Stimulated activated CD8-positive, alpha-beta memory T cell treated with anti-CD3 and anti-CD28 coated beads, Interleukin-15, amount 100 ng/mL, for 48 hours (primary cell): ENCODE measurements around the gene MYBPH.

Experiments used
- DNase-seq, 2 donors: peaks; one replicate each; pipeline ENCODE4 v3.0.0-alpha.2; 2020; ENCODE audit warnings: low read depth in 2 of 2

MYBPH gene

GRCh38 chr1:203200916-203201315 is 25.3 kb upstream of the MYBPH start:
- no peak for DNase-seq

DNA sequence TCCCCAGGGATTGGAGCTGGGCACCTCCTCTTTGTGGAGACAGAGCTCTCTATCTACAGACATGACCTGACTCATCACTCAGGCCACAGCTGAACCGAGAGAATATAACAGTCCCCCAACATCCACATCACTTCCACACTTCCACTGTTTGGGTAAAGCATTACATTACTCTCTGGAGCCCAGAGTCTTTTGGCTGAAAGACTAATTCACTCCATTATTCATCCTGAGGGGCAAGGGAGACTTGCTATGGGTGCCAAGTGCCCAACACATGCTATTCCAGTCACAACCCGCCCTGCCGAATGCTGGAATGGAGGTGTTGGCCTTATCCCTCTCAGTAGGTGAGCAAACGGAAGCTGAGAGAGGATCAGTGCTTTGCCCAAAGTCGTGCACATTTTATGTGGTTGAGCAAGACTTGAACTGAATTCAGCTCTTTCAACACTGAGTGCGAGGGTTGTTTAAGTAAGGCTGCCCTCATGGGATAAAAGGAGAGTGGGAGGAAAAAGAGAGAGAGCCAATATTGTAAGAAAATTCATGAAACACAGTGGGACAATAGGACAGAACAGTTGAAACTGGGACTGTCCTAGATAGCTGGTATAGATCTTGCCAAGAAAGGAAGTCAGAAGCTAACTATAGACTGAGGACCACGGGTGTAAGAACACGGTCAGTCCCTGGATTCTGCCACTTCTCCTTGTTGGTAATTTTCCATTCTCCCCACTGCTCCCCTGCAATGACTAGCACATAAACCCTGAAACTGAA is 24.4 kb upstream of the MYBPH start:
- no peak for DNase-seq

- no peak for DNase-seq
These were observed 23.8 kb upstream of the MYBPH start for GRCh38 chr1:203199481-203199815.

GRCh38 chr1:203199002-203199401 is 23.4 kb upstream of the MYBPH start:
- DNase-seq, result no peak

- DNase-seq, result no peak
These were observed 22.0 kb upstream of the MYBPH start for GRCh38 chr1:203197625-203198024.

DNA sequence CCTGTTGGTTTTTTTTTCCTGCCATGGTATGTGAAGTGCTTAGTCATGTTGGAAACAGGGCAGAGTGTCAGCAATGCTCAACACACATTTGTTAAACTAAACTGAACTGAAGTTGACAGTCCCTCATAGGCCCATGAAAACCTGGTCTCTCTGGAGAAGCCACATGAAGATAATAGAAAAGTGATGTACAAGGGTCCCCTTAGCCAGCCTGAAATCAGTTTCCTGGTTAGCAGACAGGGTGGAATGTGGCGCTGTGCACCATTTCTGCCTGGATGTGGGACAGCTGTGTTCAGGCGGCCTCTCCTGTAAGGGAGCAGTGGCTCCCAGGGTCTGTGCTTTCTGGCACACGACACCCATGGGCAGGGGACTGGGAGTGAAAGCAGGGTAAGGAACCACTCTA is 20.7 kb upstream of the MYBPH start:
- no peak for DNase-seq

DNA sequence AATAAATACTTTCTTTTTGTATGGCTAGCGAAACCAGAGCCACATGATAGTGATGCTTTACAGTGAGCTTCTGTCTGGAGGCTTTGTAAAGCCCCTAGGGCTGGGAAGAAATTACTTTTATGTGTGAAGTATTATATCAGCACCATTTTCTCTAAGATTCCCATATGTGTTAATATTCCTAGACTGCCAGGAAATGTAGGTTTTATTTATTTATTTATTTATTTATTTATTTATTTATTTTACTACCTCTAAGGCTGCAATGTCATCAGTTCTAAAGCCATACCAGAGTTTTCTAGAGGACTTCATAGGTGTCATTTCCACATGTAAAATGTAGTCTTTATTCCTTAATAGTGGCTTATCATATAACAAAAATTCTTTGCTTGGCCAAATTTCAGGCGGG is 15.3 kb upstream of the MYBPH start:
- no peak for DNase-seq

GRCh38 chr1:203189951-203190352 is 14.3 kb upstream of the MYBPH start:
- DNase-seq, result no peak

DNA sequence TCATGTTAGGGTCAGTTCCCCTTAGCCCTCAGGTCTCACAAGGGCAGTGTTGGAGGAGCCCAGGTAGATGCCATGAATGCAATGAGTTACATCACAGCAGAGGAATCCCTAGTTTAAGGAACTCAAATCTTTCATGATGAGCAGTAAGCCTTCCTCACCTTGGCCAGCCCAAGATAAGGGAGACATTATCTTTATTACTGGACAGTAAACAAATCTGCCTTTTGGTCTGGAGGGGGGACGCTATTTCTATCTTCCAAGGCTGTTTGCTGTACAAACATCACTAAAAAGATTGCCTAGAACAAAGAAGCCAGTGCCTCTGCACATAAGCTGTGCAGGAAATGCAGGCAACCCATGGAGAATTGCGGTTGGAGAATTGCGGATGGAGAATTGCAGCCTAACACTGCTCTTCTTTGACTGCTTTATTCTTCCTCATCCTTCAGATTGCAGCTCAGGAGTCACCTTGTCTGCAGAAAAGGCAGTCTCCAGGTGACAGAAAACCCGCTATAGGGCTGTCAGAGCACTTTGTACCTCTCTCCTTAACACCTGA is 13.1 kb upstream of the MYBPH start:
- DNase-seq, result no peak

DNA sequence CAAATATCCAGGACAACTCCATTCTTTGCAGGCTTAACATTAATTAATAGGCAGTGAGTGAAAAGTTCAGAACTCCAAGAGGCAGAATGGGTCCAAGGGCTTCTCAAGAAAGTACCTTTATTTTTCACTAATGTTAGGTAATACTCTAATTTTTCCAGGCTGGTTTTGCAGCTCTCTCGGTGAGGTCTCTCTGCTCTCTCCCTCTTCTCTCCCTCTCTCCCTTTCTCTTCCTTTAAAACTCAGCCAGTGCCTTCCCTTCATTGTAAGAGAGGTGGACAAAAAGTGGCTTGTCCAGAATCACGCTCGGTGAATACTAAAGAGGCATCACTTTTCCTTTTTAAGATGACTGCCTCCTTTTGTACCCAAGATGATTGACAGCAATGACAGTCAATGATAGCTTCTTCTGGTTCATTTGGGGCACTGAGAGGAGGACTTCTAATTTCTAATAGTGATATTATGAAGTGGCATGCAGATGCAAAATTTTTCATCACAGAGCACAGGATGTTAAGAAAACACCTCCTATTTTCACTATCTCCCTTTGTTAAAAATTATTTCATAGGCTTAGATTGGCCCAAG is 12.2 kb upstream of the MYBPH start:
- no peak for DNase-seq

DNA sequence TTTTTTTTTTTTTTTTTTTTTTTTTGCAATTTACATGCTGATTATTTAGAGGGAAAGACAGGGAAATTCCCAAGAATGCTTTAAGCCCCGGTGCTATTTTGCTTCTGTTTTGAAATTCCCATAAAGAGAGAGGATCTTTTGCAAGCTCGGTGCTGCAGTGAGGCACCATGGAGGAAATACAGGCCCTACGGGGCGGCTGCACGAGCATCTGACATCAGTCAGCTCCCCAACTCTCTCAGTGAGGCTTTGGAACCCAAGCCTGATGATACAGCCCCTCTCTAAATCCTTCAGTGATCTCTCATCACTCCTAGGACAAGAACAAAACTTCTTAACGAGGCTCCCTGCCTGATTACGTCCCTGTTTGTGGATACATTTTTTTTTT is 11.7 kb upstream of the MYBPH start:
- no peak for DNase-seq

DNA sequence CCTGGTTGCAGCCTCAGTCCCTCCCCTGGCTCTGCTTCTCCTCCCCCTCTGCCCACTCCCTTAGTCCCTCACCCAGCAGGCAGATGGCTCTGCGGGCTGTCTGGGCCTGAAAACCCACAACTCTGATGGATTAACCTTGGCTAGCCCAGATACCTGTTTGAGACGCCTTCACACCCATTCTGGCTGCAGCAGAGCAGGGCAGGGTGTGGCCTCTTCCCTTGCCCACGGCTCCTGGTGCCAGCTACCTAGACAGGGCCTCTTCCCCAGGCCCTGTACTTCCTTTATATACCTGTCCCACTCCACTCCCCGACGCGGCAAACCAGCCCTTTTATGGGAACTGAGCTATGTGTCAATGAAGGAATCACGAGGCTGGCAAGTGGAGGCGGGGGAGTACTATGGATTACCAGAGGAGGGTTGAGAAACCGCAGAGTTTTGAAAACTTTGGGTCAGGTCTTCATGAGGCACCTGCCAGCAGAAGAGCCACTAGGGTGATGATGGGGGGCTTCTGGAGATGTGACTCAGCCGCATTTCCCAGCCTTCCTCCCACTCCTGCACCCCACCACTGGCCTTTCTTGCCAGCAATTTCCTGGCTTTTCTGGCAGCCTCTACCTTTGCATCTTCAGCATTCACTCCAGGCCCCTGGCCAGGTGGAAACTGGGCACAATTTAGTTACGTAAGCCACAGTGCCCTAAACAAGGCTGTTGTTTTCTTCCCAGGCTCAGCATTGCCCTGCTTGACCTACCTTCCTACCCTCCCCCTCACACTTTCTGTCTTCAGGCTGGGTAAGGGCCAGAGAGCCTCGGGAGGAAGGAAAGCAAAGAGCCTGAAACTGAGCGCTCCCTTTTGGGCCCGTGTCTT is 11.0 kb upstream of the MYBPH start, which contains the start of gene CHI3L1:
Gene CHI3L1 (minus strand): TSS at position 259 of the 858 bp plus-strand sequence. CDS start 81 bp downstream, at position 178.
- DNase-seq, result no peak

DNA sequence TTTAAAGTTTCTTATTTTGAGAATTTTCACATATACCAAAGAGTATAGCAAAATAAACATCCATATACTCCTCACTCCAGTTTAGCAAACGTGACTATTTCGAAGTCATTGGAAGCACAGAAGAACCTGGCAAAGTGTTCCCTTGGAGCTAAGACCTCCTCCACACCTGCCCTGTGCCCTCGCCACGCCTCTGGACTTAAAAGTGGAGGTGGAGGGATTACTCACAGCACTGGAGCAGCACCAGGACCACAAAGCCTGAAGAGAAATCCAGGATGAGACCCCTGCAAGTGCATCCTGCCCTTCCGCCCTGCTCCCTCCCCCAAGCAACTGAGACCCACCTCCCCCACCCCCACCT is 10.4 kb upstream of the MYBPH start:
- no peak for DNase-seq

DNA sequence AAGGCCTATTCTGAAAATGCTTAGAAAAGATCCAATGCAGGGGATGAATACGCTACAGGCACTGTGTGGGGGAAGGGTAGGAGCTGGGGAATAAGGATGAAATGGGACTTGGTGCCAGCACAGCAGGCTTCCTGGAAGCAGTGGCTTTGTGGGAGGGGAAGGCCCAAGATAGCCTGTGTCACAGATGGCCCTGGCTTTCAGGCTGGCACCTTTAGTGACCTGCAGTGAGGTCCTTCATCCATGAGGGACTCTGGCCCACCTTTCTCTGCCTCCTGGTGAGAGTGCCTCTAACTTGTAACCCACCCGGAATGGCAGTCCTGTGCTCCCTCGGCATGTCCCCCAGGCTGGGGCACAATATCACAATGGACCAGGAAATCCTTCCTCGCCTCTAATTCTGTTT is 10.0 kb upstream of the MYBPH start:
- DNase-seq, result no peak

DNA sequence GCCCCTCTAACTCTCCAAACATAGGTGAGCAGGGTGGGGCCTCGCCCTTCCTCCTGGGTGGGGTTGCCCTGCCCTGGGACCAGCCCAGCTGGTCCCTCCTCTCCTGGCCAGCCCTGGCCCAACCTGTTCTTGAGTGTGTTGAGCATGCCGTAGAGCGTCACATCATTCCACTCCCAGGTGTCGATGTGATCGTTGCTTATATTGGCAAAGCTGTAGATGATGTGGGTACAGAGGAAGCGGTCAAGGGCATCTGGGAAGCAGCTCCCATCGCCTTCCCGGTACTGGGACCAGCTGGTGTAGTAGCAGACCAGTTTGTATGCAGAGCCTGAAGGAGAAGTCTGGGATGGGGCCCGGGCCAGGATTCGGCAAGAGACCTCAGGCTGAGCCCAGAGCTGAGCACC is 9.4 kb upstream of the MYBPH start:
- DNase-seq, result no peak

- no peak for DNase-seq
These were observed 8.8 kb upstream of the MYBPH start for GRCh38 chr1:203184467-203184866.

DNA sequence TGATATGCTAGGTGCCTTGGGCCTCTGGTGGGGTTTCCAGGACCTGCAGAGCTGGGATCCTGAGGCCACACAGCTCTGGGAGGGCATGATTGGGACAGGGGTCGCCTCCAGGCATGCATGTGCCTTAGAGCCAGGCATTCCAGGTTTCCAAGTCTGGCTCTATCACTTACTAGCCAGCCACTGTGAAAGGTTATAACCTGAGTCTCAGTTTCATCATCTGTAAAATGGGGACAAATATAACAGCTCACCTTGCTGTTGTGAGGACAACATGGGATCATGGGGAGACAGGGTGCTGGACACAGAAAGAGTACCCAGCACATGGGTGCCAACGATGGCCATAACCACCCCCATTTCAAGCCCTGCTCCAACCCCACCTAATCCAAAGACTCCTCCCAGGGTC is 8.2 kb upstream of the MYBPH start:
- no peak for DNase-seq

DNA sequence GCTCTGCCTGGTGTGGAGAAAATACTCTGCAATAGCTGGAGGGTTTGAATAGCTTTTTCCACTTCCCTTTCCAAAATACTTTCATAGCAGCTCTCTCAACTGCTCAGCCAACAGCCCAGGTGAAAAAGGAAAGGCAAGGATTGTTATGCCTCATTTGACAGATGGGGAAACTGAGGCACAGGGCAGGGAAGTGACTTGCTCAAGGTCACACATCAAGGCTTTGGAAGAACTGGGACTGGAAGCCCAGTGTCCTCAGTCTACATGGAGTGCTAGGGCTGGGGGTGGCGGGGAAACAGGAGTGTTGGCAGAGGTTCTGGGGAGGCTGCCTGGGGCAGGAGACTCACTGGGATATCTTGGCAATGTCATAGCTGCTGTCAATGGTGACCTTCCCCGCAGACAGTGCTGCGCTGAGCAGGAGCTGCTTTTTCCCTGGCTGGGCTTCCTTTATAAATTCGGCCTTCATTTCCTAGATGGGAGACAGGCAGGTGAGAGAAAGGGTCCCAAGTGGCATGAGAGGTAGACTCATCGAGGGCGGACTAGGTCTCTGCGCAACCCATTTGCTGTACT is 6.8 kb upstream of the MYBPH start:
- DNase-seq, result no peak

- DNase-seq, result no peak
These were observed 6.2 kb upstream of the MYBPH start for GRCh38 chr1:203181586-203182386.

GRCh38 chr1:203180611-203181330 is 5.1 kb upstream of the MYBPH start:
- DNase-seq, result no peak

GRCh38 chr1:203179667-203180005 is 4.0 kb upstream of the MYBPH start:
- no peak for DNase-seq
